ENCODE data around the gene HLF.

DNA sequence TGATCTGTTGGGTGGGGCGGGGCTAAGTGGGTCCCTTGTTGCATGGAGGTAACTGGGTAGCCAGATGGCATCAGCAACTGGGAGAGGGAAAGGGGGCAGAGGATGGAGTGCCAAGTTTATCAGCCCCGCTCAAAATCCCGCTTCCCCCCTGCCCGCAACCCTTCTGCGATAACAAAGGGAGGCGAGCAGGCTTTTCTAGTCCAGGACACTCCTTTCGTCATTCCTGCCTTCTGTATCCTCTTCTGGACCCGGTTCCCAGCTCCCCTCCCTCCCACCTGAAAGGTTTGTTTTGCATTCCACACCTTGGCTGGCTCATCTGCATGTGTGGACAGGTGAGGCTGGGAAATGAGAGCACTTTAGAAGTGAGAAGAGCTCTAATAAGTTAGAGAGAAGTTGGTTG, 53.3 kb downstream of the HLF start:
- TF ChIP-seq, protein P1, sequence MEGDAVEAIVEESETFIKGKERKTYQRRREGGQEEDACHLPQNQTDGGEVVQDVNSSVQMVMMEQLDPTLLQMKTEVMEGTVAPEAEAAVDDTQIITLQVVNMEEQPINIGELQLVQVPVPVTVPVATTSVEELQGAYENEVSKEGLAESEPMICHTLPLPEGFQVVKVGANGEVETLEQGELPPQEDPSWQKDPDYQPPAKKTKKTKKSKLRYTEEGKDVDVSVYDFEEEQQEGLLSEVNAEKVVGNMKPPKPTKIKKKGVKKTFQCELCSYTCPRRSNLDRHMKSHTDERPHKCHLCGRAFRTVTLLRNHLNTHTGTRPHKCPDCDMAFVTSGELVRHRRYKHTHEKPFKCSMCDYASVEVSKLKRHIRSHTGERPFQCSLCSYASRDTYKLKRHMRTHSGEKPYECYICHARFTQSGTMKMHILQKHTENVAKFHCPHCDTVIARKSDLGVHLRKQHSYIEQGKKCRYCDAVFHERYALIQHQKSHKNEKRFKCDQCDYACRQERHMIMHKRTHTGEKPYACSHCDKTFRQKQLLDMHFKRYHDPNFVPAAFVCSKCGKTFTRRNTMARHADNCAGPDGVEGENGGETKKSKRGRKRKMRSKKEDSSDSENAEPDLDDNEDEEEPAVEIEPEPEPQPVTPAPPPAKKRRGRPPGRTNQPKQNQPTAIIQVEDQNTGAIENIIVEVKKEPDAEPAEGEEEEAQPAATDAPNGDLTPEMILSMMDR (IDR thresholded peaks at IDR 0.05), result no peak
- TF ChIP-seq POLR2A (IDR thresholded peaks at IDR 0.05), result no peak
- TF ChIP-seq EP300 (IDR thresholded peaks at IDR 0.05), result no peak

All from ovary (tissue), 3 donors.